NT2/D1 (cell line): ENCODE data around the gene RBM38.

Experiments used
- DNase-seq: peaks from one replicate; pipeline ENCODE4 v3.0.0-alpha.2; 2011; ENCODE audit warnings: low read depth, low spot score
- H3K27me3 ChIP-seq: 2 replicates; pipeline ENCODE4 v1.6.0; 2011; ENCODE audit warnings: mild to moderate bottlenecking; ENCODE audit not compliant: insufficient read length, insufficient read depth
- H3K36me3 ChIP-seq: 2 replicates; pipeline ENCODE4 v1.6.1; 2011; ENCODE audit warnings: mild to moderate bottlenecking, low read length, mixed read lengths; ENCODE audit not compliant: insufficient read depth, insufficient read length
- H3K4me1 ChIP-seq: 2 replicates; pipeline ENCODE4 v1.5.1; 2011; ENCODE audit not compliant: insufficient read depth, insufficient read length
- H3K4me3 ChIP-seq: 2 replicates; pipeline ENCODE4 v1.5.1; 2011; ENCODE audit warnings: low read depth; ENCODE audit not compliant: insufficient read length
- H3K9ac ChIP-seq: 2 replicates; pipeline ENCODE4 v1.6.0; 2011; ENCODE audit warnings: low read depth; ENCODE audit not compliant: insufficient read length
- H3K9me3 ChIP-seq: 2 replicates; pipeline ENCODE4 v1.5.1; 2011; ENCODE audit warnings: mild to moderate bottlenecking, low read length; ENCODE audit not compliant: insufficient read depth
- SUZ12 ChIP-seq: IDR thresholded peaks from 2 replicates; pipeline ENCODE4 v1.6.1; 2011; ENCODE audit not compliant: insufficient read length, insufficient read depth; ENCODE audit errors: extremely low read depth
- YY1 ChIP-seq: IDR thresholded peaks from 2 replicates; pipeline ENCODE4 v1.6.1; 2011; ENCODE audit not compliant: insufficient read length, insufficient read depth
- ZNF274 ChIP-seq: IDR thresholded peaks from 2 replicates; pipeline ENCODE4 v1.6.1; 2011; ENCODE audit warnings: mild to moderate bottlenecking, low read depth, low read length

RBM38 gene

DNA sequence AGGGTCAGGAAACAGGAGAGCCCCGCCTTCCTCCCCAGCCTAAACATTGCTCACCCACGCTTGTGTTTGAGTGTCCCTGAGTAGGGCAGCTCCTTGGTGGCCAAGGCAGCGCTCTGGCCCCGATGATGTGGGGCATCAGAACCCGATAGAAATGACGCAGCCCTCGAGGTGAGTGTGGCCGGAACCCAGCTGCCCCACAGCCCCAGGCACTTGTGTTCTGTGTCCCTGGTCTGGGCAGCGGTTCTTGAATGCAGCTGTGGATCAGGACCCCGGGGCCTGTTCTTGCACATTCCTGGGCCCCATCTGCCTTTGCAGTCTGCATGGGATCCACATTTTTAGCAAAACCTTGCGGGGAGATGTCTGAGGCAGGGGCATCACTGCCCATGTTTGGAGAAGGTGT lies 12.8 kb downstream of the RBM38 start:
- peaks cover 95% of the 10 kb centered on the region for H3K36me3 ChIP-seq
- TF ChIP-seq YY1 (no peak), SUZ12 (no peak), ZNF274 (no peak)
- H3K4me3 ChIP-seq = no peak overlapping the region
- no peaks in the 10 kb centered on the region for H3K9me3 ChIP-seq
- H3K9ac ChIP-seq = no peak overlapping the region
- peaks cover 30% of the 10 kb centered on the region for H3K4me1 ChIP-seq
- no peaks in the 10 kb centered on the region for H3K27me3 ChIP-seq
- DNase-seq = no peak

DNA sequence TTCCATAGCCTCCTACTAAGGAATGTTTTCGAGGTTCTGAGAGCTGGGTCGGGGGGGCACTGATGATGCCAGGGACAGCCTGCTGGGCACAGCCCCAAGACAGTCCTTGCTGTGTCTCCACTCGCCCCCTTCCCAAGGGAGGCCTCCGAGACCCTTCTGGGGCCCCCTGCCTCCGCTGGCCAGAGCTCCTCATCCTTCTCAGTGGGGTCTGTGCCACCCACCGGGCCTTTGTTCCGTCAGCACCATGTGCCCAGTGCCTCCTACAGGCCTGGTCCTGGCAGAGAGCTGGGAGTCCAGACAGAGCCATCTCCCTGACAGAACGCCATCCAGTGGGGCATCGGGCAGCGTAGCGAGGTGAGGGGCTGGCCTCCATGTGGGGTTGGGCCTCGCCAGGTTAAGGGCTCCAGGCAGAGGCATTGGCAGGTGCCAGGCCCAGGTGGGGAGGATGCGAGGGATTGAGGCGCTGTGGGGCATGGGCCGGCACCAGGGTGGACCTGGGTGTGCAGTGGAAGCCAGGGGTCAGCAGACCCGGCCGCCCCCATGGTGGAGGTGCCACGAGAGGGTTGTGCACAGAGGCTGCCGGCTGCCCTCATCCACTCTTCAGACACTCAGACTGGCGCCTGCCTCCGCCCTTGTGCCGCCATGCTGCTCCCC lies 13.3 kb downstream of the RBM38 start:
- H3K36me3 ChIP-seq = peaks cover 95% of the 10 kb centered on the region

DNA sequence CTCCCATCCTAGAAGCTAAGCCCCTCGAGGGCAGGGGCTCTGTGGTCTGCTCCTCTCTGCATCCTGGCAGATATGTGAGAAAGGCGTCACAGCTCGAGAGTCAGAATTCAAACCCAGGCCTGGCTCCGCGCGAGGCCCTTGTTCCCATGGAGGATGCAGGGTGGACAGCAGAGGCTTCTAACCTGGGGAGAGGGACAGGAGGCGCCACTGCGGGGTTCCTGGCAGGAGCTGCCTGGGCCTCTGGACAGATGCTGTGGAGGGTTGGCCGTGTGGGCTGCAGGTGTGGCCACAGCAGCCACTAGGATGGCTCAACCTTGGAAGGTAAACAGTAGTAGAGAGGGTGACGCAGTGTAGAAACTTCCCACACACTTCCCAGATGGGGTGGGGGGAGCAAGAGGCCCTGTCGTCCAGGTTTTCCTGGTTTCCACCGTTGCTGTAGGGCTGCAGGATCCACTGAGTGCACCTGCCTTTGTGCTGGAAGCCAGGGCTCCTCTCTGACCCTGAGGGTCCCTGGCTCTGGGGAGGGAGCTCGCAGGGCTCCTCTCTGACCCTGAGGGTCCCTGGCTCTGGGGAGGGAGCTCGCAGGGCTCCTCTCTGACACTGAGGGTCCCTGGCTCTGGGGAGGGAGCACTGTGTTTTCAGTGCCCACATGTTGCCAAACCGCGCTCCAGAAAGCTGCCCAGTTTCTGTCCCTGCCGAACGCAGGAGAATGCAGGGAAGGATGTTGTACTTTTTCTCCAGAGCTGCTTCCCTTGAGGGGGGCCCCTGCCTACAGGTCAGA lies 14.2 kb downstream of the RBM38 start:
- H3K36me3 ChIP-seq = peaks cover 87% of the 10 kb centered on the region
- no peaks in the 10 kb centered on the region for H3K9me3 ChIP-seq
- TF ChIP-seq ZNF274 (no peak), SUZ12 (no peak), YY1 (no peak)
- no peaks in the 10 kb centered on the region for H3K27me3 ChIP-seq
- no peak overlapping the region for H3K4me3 ChIP-seq
- DNase-seq = no peak
- H3K4me1 ChIP-seq = peaks cover 34% of the 10 kb centered on the region
- H3K9ac ChIP-seq = no peak overlapping the region

More for the DNA sequence above, 13.3 kb downstream of the RBM38 start:
- Histone ChIP-seq H3K27me3 (no peaks in the 10 kb centered on the region), H3K4me1 (peaks cover 31% of the 10 kb centered on the region), H3K9me3 (no peaks in the 10 kb centered on the region), H3K9ac (no peak overlapping the region), H3K4me3 (no peak overlapping the region)
- no peak for DNase-seq
- TF ChIP-seq ZNF274 = no peak
- TF ChIP-seq SUZ12 = no peak
- no peak for TF ChIP-seq YY1

DNA sequence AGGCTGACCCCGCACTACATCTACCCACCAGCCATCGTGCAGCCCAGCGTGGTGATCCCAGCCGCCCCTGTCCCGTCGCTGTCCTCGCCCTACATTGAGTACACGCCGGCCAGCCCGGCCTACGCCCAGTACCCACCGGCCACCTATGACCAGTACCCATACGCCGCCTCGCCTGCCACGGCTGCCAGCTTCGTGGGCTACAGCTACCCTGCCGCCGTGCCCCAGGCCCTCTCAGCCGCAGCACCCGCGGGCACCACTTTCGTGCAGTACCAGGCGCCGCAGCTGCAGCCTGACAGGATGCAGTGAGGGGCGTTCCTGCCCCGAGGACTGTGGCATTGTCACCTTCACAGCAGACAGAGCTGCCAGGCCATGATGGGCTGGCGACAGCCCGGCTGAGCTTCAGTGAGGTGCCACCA lies 16.4 kb downstream of the RBM38 start:
- H3K9ac ChIP-seq = peak overlapping the region; percentile 17
- peaks cover 72% of the 10 kb centered on the region for H3K36me3 ChIP-seq
- H3K4me1 ChIP-seq = peaks cover 34% of the 10 kb centered on the region
- no peaks in the 10 kb centered on the region for H3K9me3 ChIP-seq
- DNase-seq = no peak
- TF ChIP-seq YY1 (no peak), SUZ12 (no peak), ZNF274 (no peak)
- no peak overlapping the region for H3K4me3 ChIP-seq
- no peaks in the 10 kb centered on the region for H3K27me3 ChIP-seq

DNA sequence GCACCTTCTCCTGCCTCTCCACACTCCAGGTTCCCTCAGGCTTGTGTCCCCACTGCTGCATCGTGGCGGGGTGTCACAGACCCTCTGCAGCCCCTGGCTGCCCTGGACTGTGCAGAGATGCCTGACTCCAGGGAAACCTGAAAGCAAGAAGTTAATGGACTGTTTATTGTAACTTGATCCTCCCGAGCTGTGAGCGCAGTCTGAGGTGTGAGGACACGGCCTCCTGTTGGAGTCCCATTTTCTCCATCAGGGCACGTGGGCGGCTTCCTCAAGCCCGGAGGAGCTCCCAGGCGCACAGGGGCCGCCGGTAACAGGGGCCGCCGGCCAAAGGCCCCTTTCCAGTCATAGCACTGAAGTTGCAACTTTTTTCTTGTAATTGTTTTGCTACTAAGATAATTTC lies 16.9 kb downstream of the RBM38 start:
- peaks cover 32% of the 10 kb centered on the region for H3K4me1 ChIP-seq
- no peak for TF ChIP-seq YY1
- no peak for TF ChIP-seq SUZ12
- no peak for TF ChIP-seq ZNF274
- H3K9me3 ChIP-seq = no peaks in the 10 kb centered on the region
- H3K36me3 ChIP-seq = peaks cover 66% of the 10 kb centered on the region
- H3K9ac ChIP-seq = no peak overlapping the region
- H3K27me3 ChIP-seq = no peaks in the 10 kb centered on the region
- no peak for DNase-seq
- H3K4me3 ChIP-seq = no peak overlapping the region

DNA sequence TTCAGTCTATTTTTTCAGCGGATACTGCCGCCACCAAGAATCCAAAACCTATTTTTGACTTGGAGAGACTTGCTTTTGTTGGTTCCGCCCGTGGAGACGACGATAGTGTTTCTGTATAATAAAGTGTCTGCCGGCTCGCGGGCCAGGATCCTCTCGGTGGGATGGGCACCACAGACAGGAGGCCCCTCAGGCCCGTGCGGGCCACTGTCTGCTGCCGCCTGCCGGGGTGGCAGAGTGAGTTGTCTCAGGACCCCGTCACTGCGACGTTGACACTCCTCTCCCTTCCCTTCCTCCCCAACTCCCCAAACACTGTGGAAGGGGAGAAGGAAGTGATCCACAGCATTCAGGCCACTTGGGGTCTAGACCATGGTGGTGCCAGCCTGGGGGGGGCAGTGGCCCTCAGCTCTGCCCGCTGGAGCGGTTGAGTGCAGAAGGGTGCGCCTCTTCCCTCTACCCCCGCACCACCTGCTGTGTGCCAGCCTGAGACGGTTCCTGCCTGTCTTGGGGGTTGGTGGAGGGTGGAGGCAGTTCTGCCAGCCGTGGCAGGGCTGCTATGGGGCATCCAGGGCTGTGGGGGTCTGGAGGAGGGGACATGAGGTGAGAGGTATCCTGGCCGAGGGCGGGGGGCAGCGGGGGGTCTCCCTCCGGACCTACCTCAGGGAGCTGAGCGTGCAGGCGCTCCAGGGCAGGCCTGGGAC lies 17.5 kb downstream of the RBM38 start:
- Histone ChIP-seq H3K9me3 (no peaks in the 10 kb centered on the region), H3K36me3 (peaks cover 62% of the 10 kb centered on the region), H3K4me3 (no peak overlapping the region), H3K27me3 (no peaks in the 10 kb centered on the region), H3K4me1 (peaks cover 32% of the 10 kb centered on the region), H3K9ac (no peak overlapping the region)
- no peak for TF ChIP-seq ZNF274
- TF ChIP-seq SUZ12 = no peak
- TF ChIP-seq YY1 = no peak
- no peak for DNase-seq

DNA sequence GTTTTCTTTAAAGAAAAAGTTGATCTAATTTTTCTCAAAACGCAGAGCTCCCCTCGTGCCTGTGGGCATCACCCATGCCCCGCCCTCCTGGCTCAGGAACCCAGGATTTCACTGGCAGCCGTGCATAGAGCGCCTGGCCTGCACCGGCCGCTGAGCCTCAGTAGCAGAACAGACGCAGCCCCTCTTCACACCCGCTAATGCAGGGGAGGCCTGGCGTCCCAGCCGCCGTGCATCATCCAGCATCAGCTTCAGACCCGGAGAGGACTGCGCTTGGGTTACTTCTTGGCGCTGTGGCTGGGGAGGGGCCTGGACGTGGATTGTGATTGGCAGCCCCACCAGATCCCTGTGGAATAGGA lies 18.1 kb downstream of the RBM38 start:
- Histone ChIP-seq H3K9ac (no peak overlapping the region), H3K4me3 (no peak overlapping the region), H3K9me3 (no peaks in the 10 kb centered on the region), H3K36me3 (peaks cover 56% of the 10 kb centered on the region), H3K27me3 (no peaks in the 10 kb centered on the region), H3K4me1 (peaks cover 33% of the 10 kb centered on the region)
- DNase-seq = no peak
- TF ChIP-seq YY1 (no peak), ZNF274 (no peak), SUZ12 (no peak)
